Heart left ventricle (tissue), 16 donors: ENCODE results near the gene SREBF2. TPM values are rescaled to one million over a fixed set of nuclear protein-coding genes. Genes with fewer than 3 reads are reported as not detected.

Experiments
- ATAC-seq, 4 donors: fragments of 200-7000 bp; cut with Tn5 transposase; one replicate each; pipeline ENCODE4 v1.9.1; 2020 to 2022; ENCODE audit warnings: moderate library complexity in 4 of 4, mild to moderate bottlenecking in 3 of 4, moderate number of reproducible peaks in 1 of 4
- DNase-seq, 5 donors: peaks; one replicate each; pipeline ENCODE4 v3.0.0-alpha.2; 2020
- H3K27ac ChIP-seq, 12 donors: fragments of 200-600 bp; sonication (generic) in 4 of 12; one replicate each; pipeline versions ENCODE4 v1.5.0 to v1.8.0; 2016 to 2022; ENCODE audit warnings: mild to moderate bottlenecking in 2 of 12
- H3K27me3 ChIP-seq, 9 donors: fragments of 200-600 bp; sonication (generic) in 2 of 9; one replicate each; pipeline versions ENCODE4 v1.5.1 to v1.8.0; 2016 to 2022; ENCODE audit warnings: mild to moderate bottlenecking in 3 of 9
- H3K36me3 ChIP-seq, 9 donors: fragments of 200-600 bp; sonication (generic) in 2 of 9; one replicate each; pipeline versions ENCODE4 v1.5.0 to v1.8.0; 2018 to 2022; ENCODE audit warnings: mild to moderate bottlenecking in 2 of 9
- H3K4me1 ChIP-seq, 12 donors: fragments of 200-600 bp; sonication (generic) in 4 of 12; one replicate each; pipeline versions ENCODE4 v1.5.0 to v1.8.0; 2016 to 2022; ENCODE audit warnings: mild to moderate bottlenecking in 3 of 12
- H3K4me3 ChIP-seq, 12 donors: fragments of 200-600 bp; sonication (generic) in 4 of 12; one replicate each; pipeline versions ENCODE4 v1.5.0 to v1.8.0; 2017 to 2022; ENCODE audit warnings: mild to moderate bottlenecking in 9 of 12, moderate library complexity in 4 of 12
- H3K9me3 ChIP-seq, 12 donors: fragments of 200-600 bp; sonication (generic) in 4 of 12; one replicate each; pipeline versions ENCODE4 v1.5.0 to v1.8.0; 2016 to 2022; ENCODE audit warnings: mild to moderate bottlenecking in 1 of 12
- POLR2A ChIP-seq, 2 donors: fragments of 450-650 bp; IDR thresholded peaks; one replicate each; pipeline ENCODE4 v1.6.1; 2017; ENCODE audit warnings: antibody characterized with exemption in 2 of 2, mild to moderate bottlenecking in 2 of 2, moderate library complexity in 2 of 2
- WGBS, 4 donors: extraction: QIAGEN DNeasy Blood & Tissue Kit in 2 of 4; methylation state at CpG; one replicate each; pipeline versions ENCODE4 v1.1.5 to v1.1.7; 2013 to 2018; 5-methylcytosine and 5-hydroxymethylcytosine counted together
- intact Hi-C, 10 donors: fragments of 100-400 bp; cut with DNase I; formaldehyde crosslinking; loops; one replicate each; pipeline versions ENCODE4 v1.11.1 to v1.14.2; 2022
- polyA plus RNA-seq, 2 donors: library from polyadenylated mRNA; stranded (reverse); fragments of 200-250 nt; gene quantifications; one replicate each; pipeline ENCODE4 v1.2.3, GENCODE V29; 2013
- total RNA-seq, 9 donors: library from RNA; depleted of rRNA in 2 of 9; stranded (reverse); fragments of >200 nt in 2 of 9; fragmentation: NEBNext Ultra II Directional in 3 of 9; extraction: Animal tissue kit (Norgen Biotek cat#: 25700) in 3 of 9; gene quantifications; one replicate each; pipeline versions ENCODE4 v1.1.0 to v1.2.4, GENCODE V29; 2016 to 2023
- TF ChIP-seq, protein P1 (sequence below), 12 donors: fragments of 200-600 bp; sonication (generic) in 4 of 12; IDR thresholded peaks; one replicate each; pipeline versions ENCODE4 v1.5.0 to v1.8.0; 2018 to 2022; ENCODE audit warnings: antibody characterized with exemption in 12 of 12, mild to moderate bottlenecking in 5 of 12
- donor health status: ischemic (EF 13 %, LVEDD 7.1; RV severe dilation, severe dysfunction).
- donor health status: healthy with polysubstance abuse.
- donor health status: DM: no; HTN: yes; CAD: no.
- donor health status: DM: no; HTN: no; CAD: no.
- donor health status: ischemic (EF 25% LVEDD 6.9; RV normal size, moderate dysfunction).
- donor health status: ischemic (EF 25% LVEDD 5.7; RV mildly dilated, moderate dysfunction).
- donor health status: healthy.
- donor health status: DM: yes; HTN: yes; CAD: no.
- donor health status: ischemic (EF 35%, LVEDD 5.7; RV mildly dilated, moderate dysfunction).
- donor health status: nonischemic (EF 11% LVEDD 7.7; RV severe dilation, severe dysfunction).
- donor health status: DM: yes; HTN: yes; CAD: no.
- donor health status: PGD.
- donor health status: ischemic (EF 29% LVEDD 5.4; RV normal size, mild dysfunction).
- donor health status: nonischemic (EF 23%, LVEDD 6.1; RV moderate dilation, normal function).

The SREBF2 gene
- total and polyA plus RNA-seq, 11 donors: 39.4 to 115 (median 73.0) TPM

DNA sequence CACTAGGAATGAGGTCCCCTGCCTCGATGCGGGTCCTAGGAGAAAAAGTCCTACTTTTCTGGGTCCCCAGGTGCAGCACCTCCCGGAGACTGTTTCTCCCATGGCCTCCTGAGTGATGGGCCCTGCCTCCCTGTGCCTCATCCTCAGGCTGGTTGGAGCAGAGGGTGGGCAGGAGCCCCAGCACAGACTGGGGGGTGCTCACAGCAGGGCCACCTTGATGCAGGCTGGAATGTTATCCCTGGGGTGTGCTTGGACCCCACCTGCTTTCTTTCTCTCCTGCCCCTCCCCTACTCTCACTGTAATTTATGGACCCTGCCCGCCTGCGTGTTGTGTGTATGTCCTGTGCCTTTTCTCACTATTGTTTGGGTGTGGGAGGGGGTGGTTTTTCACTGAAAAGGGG is 73.9 kb downstream of the SREBF2 start:
- peaks cover 0 to 49% (median 23%) of the 10 kb centered on the region in 12 donors for H3K4me1 ChIP-seq
- H3K27me3 ChIP-seq: peaks cover 0 to 24% (median 9%) of the 10 kb centered on the region in 9 donors
- TF ChIP-seq, protein P1, sequence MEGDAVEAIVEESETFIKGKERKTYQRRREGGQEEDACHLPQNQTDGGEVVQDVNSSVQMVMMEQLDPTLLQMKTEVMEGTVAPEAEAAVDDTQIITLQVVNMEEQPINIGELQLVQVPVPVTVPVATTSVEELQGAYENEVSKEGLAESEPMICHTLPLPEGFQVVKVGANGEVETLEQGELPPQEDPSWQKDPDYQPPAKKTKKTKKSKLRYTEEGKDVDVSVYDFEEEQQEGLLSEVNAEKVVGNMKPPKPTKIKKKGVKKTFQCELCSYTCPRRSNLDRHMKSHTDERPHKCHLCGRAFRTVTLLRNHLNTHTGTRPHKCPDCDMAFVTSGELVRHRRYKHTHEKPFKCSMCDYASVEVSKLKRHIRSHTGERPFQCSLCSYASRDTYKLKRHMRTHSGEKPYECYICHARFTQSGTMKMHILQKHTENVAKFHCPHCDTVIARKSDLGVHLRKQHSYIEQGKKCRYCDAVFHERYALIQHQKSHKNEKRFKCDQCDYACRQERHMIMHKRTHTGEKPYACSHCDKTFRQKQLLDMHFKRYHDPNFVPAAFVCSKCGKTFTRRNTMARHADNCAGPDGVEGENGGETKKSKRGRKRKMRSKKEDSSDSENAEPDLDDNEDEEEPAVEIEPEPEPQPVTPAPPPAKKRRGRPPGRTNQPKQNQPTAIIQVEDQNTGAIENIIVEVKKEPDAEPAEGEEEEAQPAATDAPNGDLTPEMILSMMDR (IDR thresholded peaks at IDR 0.05): no peak
- TF ChIP-seq POLR2A (IDR thresholded peaks at IDR 0.05): no peak
- intact Hi-C loops: loop anchor here in 1 of 10 donors (1.0 kb wide), 1 partner anchor 63 kb away; no protein-coding TSS in a partner anchor
- no peak for DNase-seq
- no peak for ATAC-seq
- 92 to 97% (median 95%) methylated on average over 5 of the region's 5 CpGs for WGBS, 4 donors
- no peak overlapping the region for H3K4me3 ChIP-seq
- H3K9me3 ChIP-seq: no peaks in the 10 kb centered on the region
- no peak overlapping the region for H3K27ac ChIP-seq
- H3K36me3 ChIP-seq: peaks cover 0 to 55% (median 42%) of the 10 kb centered on the region in 9 donors

DNA sequence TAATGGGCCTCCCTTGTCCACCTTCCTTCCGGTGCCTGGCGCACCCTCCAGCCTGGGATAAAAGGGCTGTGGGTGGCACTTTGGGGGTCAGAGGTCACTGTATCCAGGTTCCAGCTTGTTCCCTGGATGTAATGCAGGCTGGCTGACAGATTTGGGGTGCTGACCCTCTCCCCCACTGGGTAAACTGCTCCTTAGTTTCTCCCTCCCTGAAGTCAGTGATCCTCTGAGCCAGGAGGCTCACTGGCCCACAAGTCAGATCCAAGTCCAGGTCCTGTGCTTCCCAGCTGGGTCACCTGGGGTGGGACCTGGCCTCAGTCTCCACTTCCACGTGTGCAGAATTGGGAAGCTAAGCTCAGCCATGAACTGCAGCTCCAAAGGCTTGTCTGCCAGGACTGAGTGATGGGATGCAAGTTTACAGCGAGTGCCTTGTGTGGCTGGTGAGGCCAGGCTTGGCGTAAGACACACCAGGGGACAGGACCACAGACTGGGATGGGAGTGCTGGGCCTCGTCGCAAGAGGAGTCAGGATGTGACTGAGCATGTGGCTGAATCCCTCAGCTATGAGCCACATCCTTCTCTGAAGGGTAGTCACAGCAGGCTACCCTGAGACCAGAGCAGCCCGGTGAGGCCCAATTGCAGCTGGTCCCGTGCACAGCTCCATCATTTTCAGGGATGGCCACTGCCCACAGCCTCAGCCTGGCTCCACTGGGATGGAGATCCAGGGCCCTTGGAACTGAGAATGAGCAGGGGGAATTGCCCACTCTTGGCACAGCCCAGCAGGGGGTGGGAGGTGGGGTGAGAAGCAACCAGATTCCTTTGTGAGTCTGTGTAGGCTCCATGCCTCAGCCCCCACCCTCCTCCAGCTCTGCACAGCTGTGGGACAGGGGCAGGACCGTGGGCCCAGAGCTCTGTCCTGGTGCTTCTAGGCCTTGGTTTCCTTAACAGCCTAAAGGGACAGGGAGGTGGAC is 74.8 kb downstream of the SREBF2 start:
- Histone ChIP-seq H3K9me3 (no peaks in the 10 kb centered on the region), H3K36me3 (peaks cover 0 to 47% (median 35%) of the 10 kb centered on the region in 9 donors), H3K27me3 (peaks cover 1 to 33% (median 17%) of the 10 kb centered on the region in 9 donors), H3K4me3 (no peak overlapping the region), H3K27ac (peak overlapping the region in 1 of 12 donors; percentile 25), H3K4me1 (peaks cover 0 to 46% (median 23%) of the 10 kb centered on the region in 12 donors)
- no peak for TF ChIP-seq POLR2A (IDR thresholded peaks at IDR 0.05)
- TF ChIP-seq, protein P1 (IDR thresholded peaks at IDR 0.05): no peak
- ATAC-seq: no peak
- intact Hi-C loops: loop anchor here in 1 of 10 donors (1.0 kb wide), 1 partner anchor 63 kb away; no protein-coding TSS in a partner anchor
- WGBS, 4 donors: 78 to 88% (median 83%) methylated on average over 10 of the region's 10 CpGs
- no peak for DNase-seq

GRCh38 chr22:41908411-41909309 is 75.8 kb downstream of the SREBF2 start:
- peaks cover 11 to 42% (median 26%) of the 10 kb centered on the region in 9 donors for H3K27me3 ChIP-seq
- no peak for DNase-seq
- WGBS, 4 donors: 59 to 70% (median 63%) methylated on average over 12 to 14 of the region's 14 CpGs

More at GRCh38 chr22:41908411-41909309, 75.8 kb downstream of the SREBF2 start:
- no peak for ATAC-seq
- H3K4me1 ChIP-seq: peaks cover 0 to 38% (median 16%) of the 10 kb centered on the region in 12 donors
- H3K9me3 ChIP-seq: no peaks in the 10 kb centered on the region
- TF ChIP-seq POLR2A (IDR thresholded peaks at IDR 0.05): no peak
- TF ChIP-seq, protein P1 (IDR thresholded peaks at IDR 0.05): no peak
- intact Hi-C loops: no loop called here
- peak overlapping the region in 1 of 12 donors; percentile 75 for H3K27ac ChIP-seq
- no peak overlapping the region for H3K4me3 ChIP-seq
- peaks cover 0 to 38% (median 25%) of the 10 kb centered on the region in 9 donors for H3K36me3 ChIP-seq
